Hepatocyte (in vitro differentiated cells): Measurements from ENCODE around the gene CTR9. TPM values are rescaled to one million over a fixed set of nuclear protein-coding genes. Genes with fewer than 3 reads are reported as not detected.
A peak's percentile ranks its signal among the peaks of the same experiment; 100 is the strongest.

Experiments used
- DNase-seq: peaks from one replicate; pipeline ENCODE4 v3.0.0-alpha.2; 2016; ENCODE audit warnings: low spot score
- H2AFZ ChIP-seq: fragments of 200-600 bp; sonication (generic); 2 replicates; pipeline ENCODE4 v1.6.0; 2016; ENCODE audit warnings: antibody characterized with exemption, mild to moderate bottlenecking
- H3K27ac ChIP-seq: fragments of 200-600 bp; sonication (generic); 2 replicates; pipeline ENCODE4 v1.5.1; 2016; ENCODE audit warnings: mild to moderate bottlenecking
- H3K27me3 ChIP-seq: fragments of 200-600 bp; sonication (generic); 2 replicates; pipeline ENCODE4 v1.6.1; 2016
- H3K36me3 ChIP-seq: fragments of 200-600 bp; sonication (generic); replicated peaks from 2 replicates; pipeline ENCODE4 v1.5.1; 2016; ENCODE audit warnings: low read depth; ENCODE audit not compliant: insufficient read depth
- H3K4me1 ChIP-seq: fragments of 200-600 bp; sonication (generic); 2 replicates; pipeline ENCODE4 v1.5.1; 2016; ENCODE audit warnings: mild to moderate bottlenecking, moderate library complexity; ENCODE audit not compliant: insufficient read depth
- H3K4me2 ChIP-seq: fragments of 200-600 bp; sonication (generic); 2 replicates; pipeline ENCODE4 v1.6.0; 2016
- H3K4me3 ChIP-seq: fragments of 200-600 bp; sonication (generic); 2 replicates; pipeline ENCODE4 v1.5.1; 2016; ENCODE audit warnings: mild to moderate bottlenecking
- H3K79me2 ChIP-seq: fragments of 200-600 bp; sonication (generic); 2 replicates; pipeline ENCODE4 v1.6.0; 2017; ENCODE audit warnings: mild to moderate bottlenecking
- H3K9me2 ChIP-seq: fragments of 200-600 bp; sonication (generic); replicated peaks from 2 replicates; pipeline ENCODE4 v1.6.0; 2017; ENCODE audit warnings: mild to moderate bottlenecking; ENCODE audit not compliant: insufficient read depth
- H3K9me3 ChIP-seq: fragments of 200-600 bp; sonication (generic); 2 replicates; pipeline ENCODE4 v1.5.1; 2016; ENCODE audit warnings: low read depth, mild to moderate bottlenecking
- H4K20me1 ChIP-seq: fragments of 200-600 bp; sonication (generic); 2 replicates; pipeline ENCODE4 v1.6.0; 2016; ENCODE audit warnings: mild to moderate bottlenecking; ENCODE audit not compliant: insufficient read depth, poor library complexity, severe bottlenecking
- CTCF ChIP-seq: fragments of 200-600 bp; sonication (generic); IDR thresholded peaks from 2 replicates; pipeline ENCODE4 v1.5.1; 2016; ENCODE audit warnings: antibody characterized with exemption, mild to moderate bottlenecking; ENCODE audit not compliant: poor library complexity
- EZH2 ChIP-seq: fragments of 200-600 bp; sonication (generic); IDR thresholded peaks from 2 replicates; pipeline ENCODE4 v1.6.1; 2016; ENCODE audit warnings: antibody characterized with exemption, mild to moderate bottlenecking, borderline replicate concordance
- EZH2phosphoT487 ChIP-seq: fragments of 200-600 bp; sonication (generic); IDR thresholded peaks from one replicate; pipeline ENCODE4 v1.6.1; 2018; ENCODE audit warnings: antibody characterized with exemption, mild to moderate bottlenecking, low read depth, moderate library complexity; ENCODE audit not compliant: unreplicated experiment, severe bottlenecking
- WGBS: methylation state at CpG from one replicate; pipeline ENCODE4 v1.1.6; 2016; ENCODE audit warnings: low lambda C conversion rate; ENCODE audit errors: missing lambda C conversion rate; 5-methylcytosine and 5-hydroxymethylcytosine counted together
- polyA plus RNA-seq: library from polyadenylated mRNA; unstranded; fragments of >200 nt; fragmentation: Nextera tagmentation; extraction: Ambion mirVana; gene quantifications from 2 replicates; pipeline ENCODE4 v1.2.1, GENCODE V29; 2016
- total RNA-seq: library from RNA; depleted of rRNA; stranded (reverse); fragments of >200 nt; gene quantifications from 2 replicates; pipeline ENCODE4 v1.2.3, GENCODE V29; 2014

Gene CTR9
- total and polyA plus RNA-seq, 2 experiments from 2014 or later, result 24.4 to 28.0 TPM

GRCh38 chr11:10803676-10804075, 52.6 kb downstream of the CTR9 start:
- Histone ChIP-seq H3K4me2 (no peak overlapping the region), H3K36me3 (peaks cover 13% of the 10 kb centered on the region), H3K4me1 (peaks cover 21% of the 10 kb centered on the region), H3K27me3 (no peaks in the 10 kb centered on the region), H4K20me1 (peaks cover 88% of the 10 kb centered on the region), H3K79me2 (peaks cover 71% of the 10 kb centered on the region), H2AFZ (no peak overlapping the region), H3K9me2 (no peaks in the 10 kb centered on the region), H3K27ac (peak overlapping the region; percentile 8), H3K9me3 (no peaks in the 10 kb centered on the region), H3K4me3 (no peak overlapping the region)
- TF ChIP-seq CTCF (no peak), EZH2 (no peak), EZH2phosphoT487 (no peak)
- no peak for DNase-seq
- WGBS, result 91% methylated on average over 6 of the region's 6 CpGs

- Histone ChIP-seq H3K4me1 (peaks cover 21% of the 10 kb centered on the region), H3K36me3 (peaks cover 9% of the 10 kb centered on the region), H3K9me3 (no peaks in the 10 kb centered on the region), H3K27me3 (no peaks in the 10 kb centered on the region), H2AFZ (no peak overlapping the region), H3K9me2 (no peaks in the 10 kb centered on the region), H4K20me1 (peaks cover 67% of the 10 kb centered on the region), H3K27ac (peak overlapping the region; percentile 10), H3K4me2 (peak overlapping the region; percentile 88), H3K4me3 (no peak overlapping the region), H3K79me2 (peaks cover 66% of the 10 kb centered on the region)
- DNase-seq, result no peak
- TF ChIP-seq EZH2phosphoT487, result no peak
- no peak for TF ChIP-seq EZH2
- no peak for TF ChIP-seq CTCF
- WGBS, result 76% methylated on average over 8 of the region's 8 CpGs
Observed at GRCh38 chr11:10805741-10806140, 54.7 kb downstream of the CTR9 start.

- Histone ChIP-seq H3K4me2 (peak overlapping the region; percentile 88), H3K4me3 (no peak overlapping the region), H3K9me3 (no peaks in the 10 kb centered on the region), H4K20me1 (peaks cover 63% of the 10 kb centered on the region), H3K27ac (peak overlapping the region; percentile 10), H3K36me3 (peaks cover 9% of the 10 kb centered on the region), H3K9me2 (no peaks in the 10 kb centered on the region), H3K4me1 (peaks cover 21% of the 10 kb centered on the region), H3K79me2 (peaks cover 62% of the 10 kb centered on the region), H2AFZ (no peak overlapping the region), H3K27me3 (no peaks in the 10 kb centered on the region)
- no peak for TF ChIP-seq CTCF
- TF ChIP-seq EZH2, result no peak
- no peak for TF ChIP-seq EZH2phosphoT487
- WGBS, result 79% methylated on average over 4 of the region's 4 CpGs
- DNase-seq, result no peak
Observed at GRCh38 chr11:10806206-10806605, 55.2 kb downstream of the CTR9 start.
